Gastroesophageal sphincter (tissue), 4 donors: ENCODE measurements around the gene LIF. TPM values are rescaled to one million over a fixed set of nuclear protein-coding genes. Genes with fewer than 3 reads are reported as not detected.

Source experiments
- ATAC-seq: fragments of 150-250 bp; one replicate; pipeline ENCODE4 v1.9.1; 2016; ENCODE audit warnings: mild to moderate bottlenecking, moderate library complexity
- H3K27ac ChIP-seq, 4 donors: fragments of 200-600 bp; sonication (generic) in 3 of 4; 1 replicate in 3 of 4; 2 replicates in 1 of 4; pipeline ENCODE4 v1.5.1; 2016 to 2019
- H3K27me3 ChIP-seq: fragments of 200-600 bp; sonication (generic); one replicate; pipeline ENCODE4 v1.5.1; 2019
- H3K36me3 ChIP-seq, 2 donors: fragments of 200-600 bp; sonication (generic); one replicate each; pipeline ENCODE4 v1.5.1; 2019; ENCODE audit warnings: control low read depth in 1 of 2
- H3K4me1 ChIP-seq, 3 donors: fragments of 200-600 bp; sonication (generic); 1 replicate in 2 of 3; 2 replicates in 1 of 3; pipeline ENCODE4 v1.5.1; 2016 to 2019; ENCODE audit warnings: control low read depth in 2 of 3
- H3K4me3 ChIP-seq, 2 donors: fragments of 200-600 bp; sonication (generic); one replicate each; pipeline ENCODE4 v1.5.1; 2019; ENCODE audit warnings: mild to moderate bottlenecking in 1 of 2, moderate library complexity in 1 of 2
- H3K9me3 ChIP-seq, 3 donors: fragments of 200-600 bp; sonication (generic); one replicate each; pipeline ENCODE4 v1.5.1; 2017 to 2019; ENCODE audit warnings: control low read depth in 2 of 3
- EP300 ChIP-seq: sonication (generic); formaldehyde crosslinking; IDR thresholded peaks from one replicate; pipeline ENCODE4 v1.6.1; 2017; ENCODE audit warnings: antibody characterized with exemption, mild to moderate bottlenecking
- POLR2A ChIP-seq, 2 donors: fragments of 450-650 bp; IDR thresholded peaks; one replicate each; pipeline ENCODE4 v1.6.1; 2017; ENCODE audit warnings: antibody characterized with exemption in 2 of 2, mild to moderate bottlenecking in 2 of 2, moderate library complexity in 1 of 2
- POLR2AphosphoS5 ChIP-seq: sonication (generic); formaldehyde crosslinking; IDR thresholded peaks from one replicate; pipeline ENCODE4 v1.6.1; 2017; ENCODE audit warnings: antibody characterized with exemption
- WGBS, 2 donors: methylation state at CpG; one replicate each; pipeline ENCODE4 v1.1.5; 2018; ENCODE audit warnings: low coverage in 1 of 2; 5-methylcytosine and 5-hydroxymethylcytosine counted together
- total RNA-seq, 4 donors: library from RNA; depleted of rRNA; stranded (reverse); fragments of >200 nt; gene quantifications; one replicate each; pipeline ENCODE4 v1.1.0, GENCODE V29; 2016
- TF ChIP-seq, protein P1 (sequence below), 4 experiments: fragments of 200-600 bp in 2 of 4; fragments of 450-650 bp in 2 of 4; sonication (generic) in 1 of 4; IDR thresholded peaks; one replicate each; pipeline ENCODE4 v1.5.1; 2017 to 2019; ENCODE audit warnings: antibody characterized with exemption in 4 of 4, mild to moderate bottlenecking in 2 of 4, moderate library complexity in 2 of 4

The LIF gene
- total RNA-seq, 4 donors from 2014 or later: 0.58 to 15.8 (median 0.59) TPM; not detected in 1

DNA sequence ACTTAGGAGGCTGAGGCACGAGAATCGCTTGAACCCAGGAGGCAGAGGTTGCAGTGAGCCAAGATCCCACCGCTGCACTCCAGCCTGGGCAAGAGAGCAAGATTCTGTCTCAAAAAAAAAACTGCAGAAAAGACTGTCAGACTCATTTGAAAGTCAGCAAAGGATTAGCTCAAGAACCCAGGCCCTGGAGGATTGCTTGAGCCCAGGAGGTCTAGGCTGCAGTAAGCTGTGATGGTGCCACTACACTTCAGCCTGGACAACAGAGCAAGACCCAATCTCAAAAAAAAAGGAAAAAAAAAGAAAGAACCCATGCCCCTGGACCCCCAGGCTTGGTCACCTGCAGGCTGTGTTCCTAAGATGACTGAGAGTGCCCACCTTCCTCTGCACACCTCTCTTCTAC, 16.2 kb downstream of the LIF start:
- no peak for TF ChIP-seq POLR2AphosphoS5
- TF ChIP-seq, protein P1, sequence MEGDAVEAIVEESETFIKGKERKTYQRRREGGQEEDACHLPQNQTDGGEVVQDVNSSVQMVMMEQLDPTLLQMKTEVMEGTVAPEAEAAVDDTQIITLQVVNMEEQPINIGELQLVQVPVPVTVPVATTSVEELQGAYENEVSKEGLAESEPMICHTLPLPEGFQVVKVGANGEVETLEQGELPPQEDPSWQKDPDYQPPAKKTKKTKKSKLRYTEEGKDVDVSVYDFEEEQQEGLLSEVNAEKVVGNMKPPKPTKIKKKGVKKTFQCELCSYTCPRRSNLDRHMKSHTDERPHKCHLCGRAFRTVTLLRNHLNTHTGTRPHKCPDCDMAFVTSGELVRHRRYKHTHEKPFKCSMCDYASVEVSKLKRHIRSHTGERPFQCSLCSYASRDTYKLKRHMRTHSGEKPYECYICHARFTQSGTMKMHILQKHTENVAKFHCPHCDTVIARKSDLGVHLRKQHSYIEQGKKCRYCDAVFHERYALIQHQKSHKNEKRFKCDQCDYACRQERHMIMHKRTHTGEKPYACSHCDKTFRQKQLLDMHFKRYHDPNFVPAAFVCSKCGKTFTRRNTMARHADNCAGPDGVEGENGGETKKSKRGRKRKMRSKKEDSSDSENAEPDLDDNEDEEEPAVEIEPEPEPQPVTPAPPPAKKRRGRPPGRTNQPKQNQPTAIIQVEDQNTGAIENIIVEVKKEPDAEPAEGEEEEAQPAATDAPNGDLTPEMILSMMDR (IDR thresholded peaks at IDR 0.05): no peak
- no peak for TF ChIP-seq EP300
- no peak for TF ChIP-seq POLR2A (IDR thresholded peaks at IDR 0.05)
- Histone ChIP-seq H3K27ac (no peak overlapping the region), H3K4me3 (no peak overlapping the region), H3K36me3 (no peaks in the 10 kb centered on the region), H3K27me3 (peaks cover 24% of the 10 kb centered on the region), H3K4me1 (peaks cover 0 to 9% (median 0%) of the 10 kb centered on the region in 3 donors), H3K9me3 (no peaks in the 10 kb centered on the region)
- WGBS, 2 donors: 80% methylated on average over 3 of the region's 3 CpGs; no CpG with 5 or more reads in 1 of the 2 donors
- no peak for ATAC-seq

DNA sequence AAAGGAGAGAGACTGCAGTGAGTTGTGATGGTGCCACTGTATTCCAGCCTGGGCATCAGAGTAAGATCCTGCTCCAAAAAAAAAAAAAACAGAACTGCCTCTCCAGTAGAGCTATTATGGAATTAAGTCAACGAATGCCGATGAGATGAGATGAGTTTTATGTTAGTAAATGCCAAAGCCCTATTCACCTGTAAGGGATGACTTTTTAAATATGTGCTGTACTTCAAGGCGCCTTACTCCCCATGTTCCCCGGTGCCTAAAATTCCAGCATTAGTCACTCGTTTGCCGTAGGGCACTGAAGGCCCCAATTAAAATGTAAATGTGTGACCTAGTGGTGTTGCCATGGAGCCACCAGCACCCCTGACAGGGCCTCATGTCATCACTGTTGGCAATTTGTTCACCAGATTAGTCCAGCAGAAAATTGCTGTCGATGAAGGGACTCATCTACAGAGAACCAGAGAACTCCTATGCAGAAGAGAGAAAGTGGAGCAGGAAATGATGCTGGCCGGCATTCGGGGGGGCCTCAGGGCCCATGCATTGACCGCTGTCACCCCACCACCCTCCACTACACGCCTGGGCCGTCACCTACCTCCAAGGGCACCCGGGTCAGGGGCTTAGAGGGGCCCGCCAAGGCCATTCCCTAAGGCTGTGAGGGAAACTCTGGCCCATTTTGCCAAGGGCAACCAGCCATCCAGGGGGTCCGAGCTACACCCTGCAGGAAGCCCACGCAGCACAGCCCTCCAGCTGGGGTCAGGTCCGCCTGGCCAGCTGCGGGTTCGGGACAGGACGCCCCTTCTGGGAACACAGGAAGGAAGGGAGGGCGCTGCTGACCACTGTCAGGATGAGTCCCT, 17.8 kb downstream of the LIF start:
- 74% methylated on average over 6 of the region's 21 CpGs; no CpG with 5 or more reads in 1 of the 2 donors for WGBS, 2 donors

DNA sequence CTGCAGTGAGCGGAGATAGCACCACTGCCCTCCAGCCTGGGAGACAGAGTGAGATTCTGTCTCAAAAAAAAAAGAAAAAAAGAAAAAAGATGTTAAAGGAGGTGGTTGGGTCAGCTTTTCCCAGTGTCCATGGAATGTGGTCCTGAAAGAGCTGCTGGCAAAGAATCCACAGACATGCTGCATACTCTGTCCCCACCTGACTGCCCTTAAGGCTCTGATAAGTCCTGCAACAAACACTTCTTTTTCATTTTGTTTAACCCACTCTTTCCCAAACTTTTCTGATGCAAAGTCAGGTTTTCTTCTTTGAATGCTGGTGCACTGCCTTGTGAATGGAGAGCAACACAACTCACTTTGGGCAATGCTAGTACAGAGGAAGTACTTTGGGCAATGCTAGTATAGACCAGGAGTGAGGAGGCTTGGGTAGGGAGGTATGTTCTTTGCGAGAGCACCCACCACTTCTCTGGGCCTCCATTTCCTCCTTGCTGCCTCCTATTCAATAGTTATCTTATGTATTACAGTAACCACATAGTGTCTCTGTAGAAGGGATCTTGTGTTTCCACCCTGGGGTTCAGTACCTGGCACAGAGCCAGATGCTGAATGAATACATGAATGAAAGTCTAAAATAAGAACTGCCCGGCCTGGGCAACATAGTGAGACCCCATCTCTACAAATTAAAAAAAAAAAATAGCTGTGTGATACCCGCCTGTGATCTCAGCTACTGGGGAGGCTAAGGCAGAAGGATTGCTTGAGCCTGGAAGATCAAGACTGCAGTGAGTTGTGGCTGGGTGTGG, 18.9 kb downstream of the LIF start:
- H3K4me3 ChIP-seq: no peak overlapping the region
- 75 to 83% methylated on average over 1 to 4 of the region's 4 CpGs for WGBS, 2 donors
- no peaks in the 10 kb centered on the region for H3K36me3 ChIP-seq
- no peaks in the 10 kb centered on the region for H3K4me1 ChIP-seq
- H3K9me3 ChIP-seq: no peaks in the 10 kb centered on the region
- H3K27me3 ChIP-seq: peaks cover 28% of the 10 kb centered on the region
- ATAC-seq: no peak
- no peak overlapping the region for H3K27ac ChIP-seq
- TF ChIP-seq POLR2AphosphoS5: no peak
- no peak for TF ChIP-seq EP300
- TF ChIP-seq, protein P1 (IDR thresholded peaks at IDR 0.05): no peak
- TF ChIP-seq POLR2A (IDR thresholded peaks at IDR 0.05): no peak

More for the DNA sequence above, 17.8 kb downstream of the LIF start:
- H3K36me3 ChIP-seq: no peaks in the 10 kb centered on the region
- peak; percentile 48 for ATAC-seq
- H3K27me3 ChIP-seq: peaks cover 24% of the 10 kb centered on the region
- no peak overlapping the region for H3K4me3 ChIP-seq
- no peaks in the 10 kb centered on the region for H3K4me1 ChIP-seq
- TF ChIP-seq, protein P1 (IDR thresholded peaks at IDR 0.05): no peak
- TF ChIP-seq EP300 (no peak), POLR2A (IDR thresholded peaks at IDR 0.05) (no peak), POLR2AphosphoS5 (no peak)
- no peaks in the 10 kb centered on the region for H3K9me3 ChIP-seq
- H3K27ac ChIP-seq: no peak overlapping the region

DNA sequence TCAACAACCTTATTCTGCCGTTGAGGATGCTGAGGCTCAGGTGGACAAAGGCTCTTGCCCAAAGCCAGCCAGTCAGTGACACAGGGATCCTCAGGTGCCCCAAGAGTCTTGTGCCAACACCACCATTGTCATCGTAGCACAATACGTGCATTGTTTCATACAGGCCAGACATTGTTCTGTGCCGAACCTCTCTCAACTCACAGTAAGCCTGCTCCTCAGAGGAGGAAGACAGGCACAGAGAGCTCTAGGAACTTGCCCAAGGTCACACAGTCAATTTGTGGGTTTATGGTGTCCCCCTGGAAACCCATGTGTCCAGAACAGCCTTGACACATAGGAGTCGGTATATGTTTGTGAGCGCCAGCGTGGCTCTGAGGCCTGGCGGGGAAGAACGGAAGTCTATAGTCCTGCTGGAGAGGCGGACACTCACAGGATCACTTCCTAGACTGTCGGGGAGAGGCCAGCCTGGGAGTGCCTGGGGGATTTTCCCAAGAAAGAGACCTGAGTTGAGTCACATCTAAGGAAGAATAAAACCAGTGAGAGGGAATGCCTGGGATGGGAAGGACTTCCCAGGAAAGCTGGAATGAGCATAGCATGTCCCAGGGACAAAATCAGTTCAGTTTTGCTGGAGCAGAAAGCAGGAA, 20.2 kb downstream of the LIF start:
- Histone ChIP-seq H3K27me3 (peaks cover 32% of the 10 kb centered on the region), H3K4me1 (no peaks in the 10 kb centered on the region), H3K27ac (no peak overlapping the region), H3K9me3 (no peaks in the 10 kb centered on the region), H3K4me3 (no peak overlapping the region), H3K36me3 (no peaks in the 10 kb centered on the region)
- TF ChIP-seq, protein P1 (IDR thresholded peaks at IDR 0.05): no peak
- TF ChIP-seq POLR2AphosphoS5: no peak
- TF ChIP-seq EP300: no peak
- no peak for TF ChIP-seq POLR2A (IDR thresholded peaks at IDR 0.05)
- no peak for ATAC-seq
- 92 to 100% methylated on average over 1 to 5 of the region's 11 CpGs for WGBS, 2 donors
